ENCODE data around the gene NANOS1.
A peak's percentile ranks its signal among the peaks of the same experiment; 100 is the strongest.

NANOS1 gene

GRCh38 chr10:119061926-119062325, 32.4 kb downstream of the NANOS1 start:
- DNase-seq: no peak

- no peak for DNase-seq
Measured at GRCh38 chr10:119070395-119071165, 41.1 kb downstream of the NANOS1 start.

- no peak for DNase-seq
Measured at GRCh38 chr10:119073584-119073983, 44.1 kb downstream of the NANOS1 start.

GRCh38 chr10:119078422-119079179, 49.1 kb downstream of the NANOS1 start:
- no peak for DNase-seq

GRCh38 chr10:119079599-119080520, 50.3 kb downstream of the NANOS1 start:
- DNase-seq: peak; percentile 73

GRCh38 chr10:119080521-119081259, 51.2 kb downstream of the NANOS1 start, which contains the start of gene EIF3A:
EIF3A (minus strand) TSS chr10:119080817; CDS start chr10:119080676, 141 bp downstream.
- peak; percentile 90 for DNase-seq

Data from hematopoietic multipotent progenitor cell treated with erythropoietin and hydrocortisone succinate and interleukin-3 and kit ligand, for 8 days (in vitro differentiated cells).